MCF 10A (cell line): ENCODE measurements around the gene TSC2. TPM values are rescaled to one million over a fixed set of nuclear protein-coding genes. Genes with fewer than 3 reads are reported as not detected.

ENCODE experiments used
- BruUV-seq: library from RNA; stranded (reverse); fragments of 400-500 nt; replicated peaks from 2 replicates; lab custom pipeline; 2021; lab: Mats Ljungman, UMichigan
- CTCF ChIA-PET: fragments of 300-600 bp; sonication (Branson Sonifier 250); formaldehyde crosslinking; extraction: SDS; loops from one replicate; lab custom pipeline; 2021; ENCODE audit warnings: antibody characterized with exemption, inconsistent platforms; lab: Yijun Ruan, JAX
- POLR2A ChIA-PET: fragments of 300-600, 350-650 bp; sonication (Branson Sonifier 250); formaldehyde crosslinking; extraction: SDS; loops from one replicate; lab custom pipeline; 2020; ENCODE audit warnings: antibody characterized with exemption, inconsistent platforms; lab: Yijun Ruan, JAX
- DNase-seq: peaks from one replicate; pipeline ENCODE4 v3.0.0-alpha.2; 2018; ENCODE audit not compliant: unreplicated experiment
- H3K27ac Mint-ChIP-seq: one replicate; pipeline ENCODE4 v1.8.0; 2022; ENCODE audit warnings: mild to moderate bottlenecking, low read depth, mixed read lengths; ENCODE audit not compliant: unreplicated experiment
- H3K27me3 Mint-ChIP-seq: one replicate; pipeline ENCODE4 v1.8.0; 2022; ENCODE audit warnings: mixed read lengths; ENCODE audit not compliant: insufficient read depth, unreplicated experiment
- H3K36me3 Mint-ChIP-seq: one replicate; pipeline ENCODE4 v1.8.0; 2022; ENCODE audit warnings: mild to moderate bottlenecking, moderate library complexity, mixed read lengths; ENCODE audit not compliant: insufficient read depth, unreplicated experiment
- H3K4me1 Mint-ChIP-seq: one replicate; pipeline ENCODE4 v1.8.0; 2022; ENCODE audit warnings: mixed read lengths; ENCODE audit not compliant: insufficient read depth, unreplicated experiment
- H3K4me3 Mint-ChIP-seq: one replicate; pipeline ENCODE4 v1.8.0; 2022; ENCODE audit warnings: mild to moderate bottlenecking, moderate library complexity, mixed read lengths; ENCODE audit not compliant: unreplicated experiment
- H3K9me3 Mint-ChIP-seq: one replicate; pipeline ENCODE4 v1.8.0; 2022; ENCODE audit warnings: mixed read lengths; ENCODE audit not compliant: unreplicated experiment
- intact Hi-C: fragments of 100-400 bp; cut with micrococcal nuclease; formaldehyde crosslinking; loops from 2 replicates; pipeline ENCODE4 v1.14.1; 2022
- total RNA-seq: library from RNA; stranded (reverse); gene quantifications from 2 replicates; pipeline ENCODE4 v1.2.3, GENCODE V29; 2022
- TF ChIP-seq, protein P1 (sequence below): fragments of 200-600 bp; IDR thresholded peaks from one replicate; pipeline ENCODE4 v1.8.0; 2022; ENCODE audit warnings: antibody characterized with exemption, mild to moderate bottlenecking; ENCODE audit not compliant: unreplicated experiment

Gene TSC2
- total RNA-seq, 1 experiment from 2014 or later = 99.8 TPM

DNA sequence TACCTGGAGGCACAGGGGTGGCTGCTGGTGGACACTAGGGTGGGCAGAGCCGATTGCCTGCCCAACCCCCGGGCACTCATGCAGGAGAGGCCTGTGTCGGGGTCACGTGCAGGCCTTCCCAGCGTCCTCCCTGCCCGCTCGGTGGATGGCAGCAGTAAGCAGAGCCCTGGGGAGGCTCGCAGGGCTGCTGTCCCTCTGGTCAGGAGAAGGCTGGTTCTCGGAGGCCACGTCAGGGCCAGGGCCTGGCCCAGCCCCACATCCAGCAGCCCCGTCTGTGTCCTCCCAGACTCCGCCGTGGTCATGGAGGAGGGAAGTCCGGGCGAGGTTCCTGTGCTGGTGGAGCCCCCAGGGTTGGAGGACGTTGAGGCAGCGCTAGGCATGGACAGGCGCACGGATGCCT lies 35.6 kb downstream of the TSC2 start:
- TF ChIP-seq, protein P1, sequence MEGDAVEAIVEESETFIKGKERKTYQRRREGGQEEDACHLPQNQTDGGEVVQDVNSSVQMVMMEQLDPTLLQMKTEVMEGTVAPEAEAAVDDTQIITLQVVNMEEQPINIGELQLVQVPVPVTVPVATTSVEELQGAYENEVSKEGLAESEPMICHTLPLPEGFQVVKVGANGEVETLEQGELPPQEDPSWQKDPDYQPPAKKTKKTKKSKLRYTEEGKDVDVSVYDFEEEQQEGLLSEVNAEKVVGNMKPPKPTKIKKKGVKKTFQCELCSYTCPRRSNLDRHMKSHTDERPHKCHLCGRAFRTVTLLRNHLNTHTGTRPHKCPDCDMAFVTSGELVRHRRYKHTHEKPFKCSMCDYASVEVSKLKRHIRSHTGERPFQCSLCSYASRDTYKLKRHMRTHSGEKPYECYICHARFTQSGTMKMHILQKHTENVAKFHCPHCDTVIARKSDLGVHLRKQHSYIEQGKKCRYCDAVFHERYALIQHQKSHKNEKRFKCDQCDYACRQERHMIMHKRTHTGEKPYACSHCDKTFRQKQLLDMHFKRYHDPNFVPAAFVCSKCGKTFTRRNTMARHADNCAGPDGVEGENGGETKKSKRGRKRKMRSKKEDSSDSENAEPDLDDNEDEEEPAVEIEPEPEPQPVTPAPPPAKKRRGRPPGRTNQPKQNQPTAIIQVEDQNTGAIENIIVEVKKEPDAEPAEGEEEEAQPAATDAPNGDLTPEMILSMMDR = no peak
- Mint-ChIP-seq H3K36me3 (peaks cover 38% of the 10 kb centered on the region), H3K4me3 (no peak overlapping the region), H3K27me3 (no peaks in the 10 kb centered on the region), H3K27ac (no peak overlapping the region), H3K9me3 (no peaks in the 10 kb centered on the region), H3K4me1 (no peaks in the 10 kb centered on the region)
- no peak for DNase-seq
- intact Hi-C loops = no loop called here
- CTCF ChIA-PET = interaction anchor here (0.6 to 1.1 kb wide), 3 partner anchors 43 to 61 kb away, joined by 3 to 6 read pairs (median 3); no protein-coding TSS in a partner anchor
- POLR2A ChIA-PET = interaction anchor here (0.9 kb wide), 1 partner anchor 68 kb away, joined by 3 read pairs; no protein-coding TSS in a partner anchor
- no TSS peak for BruUV-seq

GRCh38 chr16:2083876-2084780 lies 36.3 kb downstream of the TSC2 start:
- CTCF ChIA-PET = interaction anchor here (1.1 to 1.6 kb wide), 2 partner anchors 37 to 56 kb away, joined by 4 to 6 read pairs; no protein-coding TSS in a partner anchor

GRCh38 chr16:2084895-2085625 lies 37.3 kb downstream of the TSC2 start:
- Mint-ChIP-seq H3K4me1 (peaks cover 4% of the 10 kb centered on the region), H3K9me3 (no peaks in the 10 kb centered on the region), H3K27ac (peak overlapping the region; percentile 9), H3K27me3 (no peaks in the 10 kb centered on the region), H3K4me3 (no peak overlapping the region), H3K36me3 (peaks cover 53% of the 10 kb centered on the region)
- intact Hi-C loops = no loop called here
- no peak for DNase-seq
- TF ChIP-seq, protein P1 = no peak
- no TSS peak for BruUV-seq
- ChIA-PET CTCF (interaction anchor here (0.9 to 1.6 kb wide), 3 partner anchors 16 to 36 kb away, joined by 3 to 4 read pairs (median 3); no protein-coding TSS in a partner anchor), POLR2A (interaction anchor here (0.8 to 1.5 kb wide), 5 partner anchors 37 to 77 kb away, joined by 3 to 5 read pairs (median 4); partner anchors contain the start of genes NTHL1, TRAF7 and TSC2)

More at GRCh38 chr16:2083876-2084780, 36.3 kb downstream of the TSC2 start:
- H3K27me3 Mint-ChIP-seq = no peaks in the 10 kb centered on the region
- peaks cover 4% of the 10 kb centered on the region for H3K4me1 Mint-ChIP-seq
- POLR2A ChIA-PET = interaction anchor here (1.1 kb wide), 1 partner anchor 45 kb away, joined by 3 read pairs; no protein-coding TSS in a partner anchor
- TF ChIP-seq, protein P1 = no peak
- intact Hi-C loops = no loop called here
- no peak overlapping the region for H3K27ac Mint-ChIP-seq
- no peak overlapping the region for H3K4me3 Mint-ChIP-seq
- no peaks in the 10 kb centered on the region for H3K9me3 Mint-ChIP-seq
- no TSS peak for BruUV-seq
- DNase-seq = no peak
- peaks cover 44% of the 10 kb centered on the region for H3K36me3 Mint-ChIP-seq
